ENCODE results near the gene SYNE4.
A peak's percentile ranks its signal among the peaks of the same experiment; 100 is the strongest.
"Not testable (repeated sequence)": the region's sequence is repeated elsewhere in the genome, so short reads cannot be mapped to it uniquely, and the experiment has no call there.

The SYNE4 gene

GRCh38 chr19:35987571-35987896 lies 21.1 kb downstream of the SYNE4 start:
- DNase-seq = no peak

GRCh38 chr19:35986664-35987570 lies 21.7 kb downstream of the SYNE4 start:
- DNase-seq = peak; percentile 45

- DNase-seq = no peak
Measured at GRCh38 chr19:35986111-35986510, 22.5 kb downstream of the SYNE4 start.

GRCh38 chr19:35983177-35983576 lies 25.4 kb downstream of the SYNE4 start:
- DNase-seq = no peak

GRCh38 chr19:35980997-35981396 lies 27.6 kb downstream of the SYNE4 start:
- not testable (repeated sequence) for DNase-seq

- DNase-seq = no peak
Measured at GRCh38 chr19:35978832-35979365, 29.7 kb downstream of the SYNE4 start.

GRCh38 chr19:35978271-35978670 lies 30.3 kb downstream of the SYNE4 start:
- DNase-seq = no peak

- DNase-seq = peak; percentile 80
Measured at GRCh38 chr19:35977446-35978222, 31.0 kb downstream of the SYNE4 start.

GRCh38 chr19:35975608-35976214 lies 32.9 kb downstream of the SYNE4 start:
- no peak for DNase-seq

GRCh38 chr19:35973487-35973886 lies 35.1 kb downstream of the SYNE4 start:
- peak; percentile 83 for DNase-seq

- no peak for DNase-seq
Measured at GRCh38 chr19:35966771-35967170, 41.8 kb downstream of the SYNE4 start.

GRCh38 chr19:35963514-35963913 lies 45.1 kb downstream of the SYNE4 start:
- DNase-seq = no peak

- no peak for DNase-seq
Measured at GRCh38 chr19:35960432-35960972, 48.1 kb downstream of the SYNE4 start.

- no peak for DNase-seq
Measured at GRCh38 chr19:35959968-35960320, 48.7 kb downstream of the SYNE4 start.

GRCh38 chr19:35959040-35959967 lies 49.3 kb downstream of the SYNE4 start:
- DNase-seq = no peak

- DNase-seq = no peak
Measured at GRCh38 chr19:35958660-35959039, 50.0 kb downstream of the SYNE4 start.

GRCh38 chr19:35957411-35957810 lies 51.2 kb downstream of the SYNE4 start:
- DNase-seq = not testable (repeated sequence)

- peak; percentile 44 for DNase-seq
Measured at GRCh38 chr19:35955881-35956634, 52.6 kb downstream of the SYNE4 start.

Data from NCI-H524 treated with DMSO at 0.1 percent for 48 hours (cell line).